Stimulated activated CD8-positive, alpha-beta memory T cell treated with anti-CD3 and anti-CD28 coated beads, Interleukin-15, amount 100 ng/mL, for 24 hours (primary cell): ENCODE results near the gene SDSL.

Experiments
- DNase-seq: peaks from one replicate; pipeline ENCODE4 v3.0.0-alpha.2; 2020; ENCODE audit warnings: low read depth

The SDSL gene

GRCh38 chr12:113480336-113480971 is 58.3 kb downstream of the SDSL start:
- no peak for DNase-seq

- DNase-seq, result no peak
These were observed 60.2 kb downstream of the SDSL start for GRCh38 chr12:113482334-113482733.

- DNase-seq, result no peak
These were observed 63.1 kb downstream of the SDSL start for GRCh38 chr12:113485330-113485729.

- DNase-seq, result no peak
These were observed 64.5 kb downstream of the SDSL start for GRCh38 chr12:113486722-113487121.
